Osteoblast (primary cell): Measurements from ENCODE around the gene CAPN7. TPM values are rescaled to one million over a fixed set of nuclear protein-coding genes. Genes with fewer than 3 reads are reported as not detected.

Source experiments
- DNase-seq: peaks from one replicate; pipeline ENCODE4 v3.0.0; 2011; ENCODE audit warnings: low spot score, mixed read lengths; ENCODE audit not compliant: insufficient read length; ENCODE audit errors: missing footprints
- H2AFZ ChIP-seq: 2 replicates; pipeline ENCODE4 v1.6.0; 2011; ENCODE audit warnings: mild to moderate bottlenecking, low read length
- H3K27ac ChIP-seq: 2 replicates; pipeline ENCODE4 v1.5.1; 2011; ENCODE audit warnings: mild to moderate bottlenecking, low read depth, low read length, moderate library complexity
- H3K27me3 ChIP-seq: 2 replicates; pipeline ENCODE4 v1.6.0; 2012; ENCODE audit warnings: mild to moderate bottlenecking, control low read depth, inconsistent platforms, low read length, moderate library complexity; ENCODE audit not compliant: insufficient read depth
- H3K36me3 ChIP-seq: 2 replicates; pipeline ENCODE4 v1.5.1; 2011; ENCODE audit warnings: mild to moderate bottlenecking, low read length, control low read depth, moderate library complexity; ENCODE audit not compliant: insufficient read depth
- H3K4me1 ChIP-seq: 2 replicates; pipeline ENCODE4 v1.5.1; 2011; ENCODE audit warnings: mild to moderate bottlenecking, low read length, control low read depth, moderate library complexity; ENCODE audit not compliant: insufficient read depth
- H3K4me2 ChIP-seq: 2 replicates; pipeline ENCODE4 v1.6.0; 2011; ENCODE audit warnings: mild to moderate bottlenecking, low read length; ENCODE audit not compliant: insufficient read depth
- H3K4me3 ChIP-seq: fragments of 200-600 bp; sonication (generic); 3 replicates; pipeline ENCODE4 v1.5.1; 2012; ENCODE audit warnings: mild to moderate bottlenecking, low read length, inconsistent platforms; ENCODE audit not compliant: insufficient read depth
- H3K79me2 ChIP-seq: 2 replicates; pipeline ENCODE4 v1.6.0; 2012; ENCODE audit warnings: mild to moderate bottlenecking, low read length, control low read depth, inconsistent platforms; ENCODE audit not compliant: insufficient read depth
- H3K9me3 ChIP-seq: 2 replicates; pipeline ENCODE4 v1.5.1; 2011; ENCODE audit warnings: low read depth, low read length, control low read depth
- H4K20me1 ChIP-seq: 2 replicates; pipeline ENCODE4 v1.6.0; 2012; ENCODE audit warnings: mild to moderate bottlenecking, low read length, control low read depth; ENCODE audit not compliant: insufficient read depth
- CTCF ChIP-seq: IDR thresholded peaks from 2 replicates; pipeline ENCODE4 v1.5.1; 2011; ENCODE audit warnings: mild to moderate bottlenecking, low read depth, low read length, moderate library complexity; ENCODE audit errors: extremely low read depth
- total RNA-seq: library from RNA; depleted of rRNA; stranded (reverse); fragments of >200 nt; gene quantifications from 2 replicates; pipeline ENCODE4 v1.2.3, GENCODE V29; 2012

CAPN7 gene
- total RNA-seq, 1 donor = 45.2 TPM

- Histone ChIP-seq H4K20me1 (peaks cover 17% of the 10 kb centered on the region), H3K4me2 (no peak overlapping the region), H3K79me2 (peaks cover 48% of the 10 kb centered on the region), H3K4me1 (peaks cover 23% of the 10 kb centered on the region), H3K36me3 (peaks cover 11% of the 10 kb centered on the region), H2AFZ (no peak overlapping the region), H3K27me3 (no peaks in the 10 kb centered on the region), H3K9me3 (no peaks in the 10 kb centered on the region), H3K27ac (no peak overlapping the region), H3K4me3 (no peak overlapping the region)
- TF ChIP-seq CTCF = no peak
- peak; percentile 26 for DNase-seq
These were observed 59.8 kb downstream of the CAPN7 start for GRCh38 chr3:15265655-15266509.

GRCh38 chr3:15266510-15267376, 60.7 kb downstream of the CAPN7 start:
- H3K4me2 ChIP-seq = no peak overlapping the region
- TF ChIP-seq CTCF = no peak
- no peak for DNase-seq
- H3K79me2 ChIP-seq = peaks cover 47% of the 10 kb centered on the region
- H2AFZ ChIP-seq = no peak overlapping the region
- H3K36me3 ChIP-seq = peaks cover 3% of the 10 kb centered on the region
- H4K20me1 ChIP-seq = peaks cover 17% of the 10 kb centered on the region
- H3K4me3 ChIP-seq = no peak overlapping the region
- no peaks in the 10 kb centered on the region for H3K9me3 ChIP-seq
- no peaks in the 10 kb centered on the region for H3K27me3 ChIP-seq
- H3K4me1 ChIP-seq = peaks cover 26% of the 10 kb centered on the region
- no peak overlapping the region for H3K27ac ChIP-seq

DNA sequence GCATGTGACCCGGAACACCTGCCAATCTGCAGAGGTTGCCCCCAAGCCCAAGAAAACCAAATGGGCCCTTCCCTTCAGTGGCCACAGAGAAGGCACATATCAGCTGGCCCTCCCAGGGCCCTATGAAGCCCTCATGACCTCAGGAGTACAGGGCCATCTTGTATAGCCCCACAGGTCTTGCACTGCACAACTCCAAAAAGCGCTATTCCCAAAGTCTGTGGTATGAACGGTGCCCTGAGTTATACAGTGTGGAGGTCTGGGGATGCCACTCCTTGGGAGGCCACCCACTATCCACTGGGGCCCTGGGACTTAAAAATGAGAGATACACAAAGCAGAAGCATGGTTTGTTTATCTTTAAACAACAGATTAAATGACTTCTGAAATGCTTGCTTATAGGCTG, 61.5 kb downstream of the CAPN7 start:
- H2AFZ ChIP-seq = no peak overlapping the region

More for the DNA sequence above, 61.5 kb downstream of the CAPN7 start:
- Histone ChIP-seq H3K4me1 (peaks cover 27% of the 10 kb centered on the region), H3K4me2 (no peak overlapping the region), H3K27me3 (no peaks in the 10 kb centered on the region), H3K36me3 (no peaks in the 10 kb centered on the region), H3K9me3 (no peaks in the 10 kb centered on the region), H3K79me2 (peaks cover 52% of the 10 kb centered on the region), H4K20me1 (peaks cover 17% of the 10 kb centered on the region), H3K27ac (no peak overlapping the region), H3K4me3 (no peak overlapping the region)
- no peak for TF ChIP-seq CTCF
- DNase-seq = no peak
